Osteocyte (in vitro differentiated cells): Measurements from ENCODE around the gene TRIML2. TPM values are rescaled to one million over a fixed set of nuclear protein-coding genes. Genes with fewer than 3 reads are reported as not detected.

ENCODE experiments used
- DNase-seq: peaks from one replicate; pipeline ENCODE4 v3.0.0; 2021; ENCODE audit warnings: mixed read lengths; ENCODE audit not compliant: unreplicated experiment; ENCODE audit errors: extremely low spot score
- H3K27ac Mint-ChIP-seq: one replicate; pipeline ENCODE4 v1.8.0; 2021; ENCODE audit warnings: mild to moderate bottlenecking, mixed read lengths; ENCODE audit not compliant: unreplicated experiment
- H3K27me3 Mint-ChIP-seq: one replicate; pipeline ENCODE4 v1.8.0; 2021; ENCODE audit warnings: mixed read lengths; ENCODE audit not compliant: unreplicated experiment
- H3K36me3 Mint-ChIP-seq: one replicate; pipeline ENCODE4 v1.8.0; 2021; ENCODE audit warnings: mixed read lengths; ENCODE audit not compliant: unreplicated experiment
- H3K4me1 Mint-ChIP-seq: one replicate; pipeline ENCODE4 v1.8.0; 2021; ENCODE audit warnings: mixed read lengths; ENCODE audit not compliant: unreplicated experiment
- H3K4me3 Mint-ChIP-seq: one replicate; pipeline ENCODE4 v1.8.0; 2021; ENCODE audit warnings: mild to moderate bottlenecking, moderate library complexity, mixed read lengths; ENCODE audit not compliant: unreplicated experiment
- H3K9me3 Mint-ChIP-seq: one replicate; pipeline ENCODE4 v1.8.0; 2021; ENCODE audit warnings: mixed read lengths; ENCODE audit not compliant: unreplicated experiment
- CTCF ChIP-seq: fragments of 200-600 bp; sonication (generic); IDR thresholded peaks from 2 replicates; pipeline ENCODE4 v1.5.0; 2021; ENCODE audit warnings: antibody characterized with exemption, mild to moderate bottlenecking, moderate library complexity
- total RNA-seq: library from RNA; stranded (reverse); gene quantifications from 2 replicates; pipeline ENCODE4 v1.2.1, GENCODE V29; 2021

The TRIML2 gene
- total RNA-seq, 1 donor from 2014 or later: not detected

DNA sequence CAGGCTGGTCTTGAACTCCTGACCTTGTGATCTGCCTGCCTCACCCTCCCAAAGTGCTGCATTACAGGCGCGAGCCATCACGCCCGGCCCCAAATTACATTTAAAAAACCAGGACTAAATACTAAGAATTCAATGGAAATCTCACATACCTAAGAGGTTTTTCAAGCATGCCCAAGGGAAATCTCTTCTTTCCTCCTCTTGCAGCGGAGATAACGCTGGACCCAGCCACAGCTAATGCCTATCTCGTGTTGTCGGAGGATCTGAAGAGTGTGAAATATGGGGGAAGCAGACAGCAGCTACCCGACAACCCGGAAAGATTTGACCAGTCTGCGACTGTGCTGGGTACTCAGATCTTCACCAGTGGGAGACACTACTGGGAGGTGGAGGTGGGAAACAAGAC, 37.2 kb upstream of the TRIML2 start:
- Mint-ChIP-seq H3K4me1 (no peaks in the 10 kb centered on the region), H3K27me3 (no peaks in the 10 kb centered on the region), H3K4me3 (no peak overlapping the region), H3K36me3 (no peaks in the 10 kb centered on the region), H3K9me3 (no peaks in the 10 kb centered on the region), H3K27ac (no peak overlapping the region)
- TF ChIP-seq CTCF: no peak
- DNase-seq: no peak

DNA sequence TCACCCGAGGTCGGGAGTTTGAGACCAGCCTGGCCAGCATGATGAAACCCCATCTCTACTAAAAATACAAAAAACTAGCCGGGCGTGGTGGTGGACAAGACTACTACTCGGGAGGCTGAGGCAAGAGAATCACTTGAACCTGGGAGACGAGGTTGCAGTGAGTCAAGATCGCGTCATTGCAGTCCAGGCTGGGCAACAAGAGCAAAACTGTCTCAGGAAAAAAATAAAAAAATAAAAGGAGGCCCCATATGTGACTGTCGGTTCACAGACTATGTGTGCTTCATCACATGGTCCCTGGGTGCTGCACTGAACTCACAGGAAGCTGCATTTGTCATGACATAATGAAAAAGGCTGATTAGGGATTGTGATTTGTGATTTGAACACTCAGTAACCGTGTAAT, 36.2 kb upstream of the TRIML2 start:
- no peaks in the 10 kb centered on the region for H3K27me3 Mint-ChIP-seq
- no peak overlapping the region for H3K27ac Mint-ChIP-seq
- H3K9me3 Mint-ChIP-seq: no peaks in the 10 kb centered on the region
- H3K4me1 Mint-ChIP-seq: peaks cover 2% of the 10 kb centered on the region
- no peak for TF ChIP-seq CTCF
- DNase-seq: no peak
- H3K36me3 Mint-ChIP-seq: no peaks in the 10 kb centered on the region
- H3K4me3 Mint-ChIP-seq: no peak overlapping the region

DNA sequence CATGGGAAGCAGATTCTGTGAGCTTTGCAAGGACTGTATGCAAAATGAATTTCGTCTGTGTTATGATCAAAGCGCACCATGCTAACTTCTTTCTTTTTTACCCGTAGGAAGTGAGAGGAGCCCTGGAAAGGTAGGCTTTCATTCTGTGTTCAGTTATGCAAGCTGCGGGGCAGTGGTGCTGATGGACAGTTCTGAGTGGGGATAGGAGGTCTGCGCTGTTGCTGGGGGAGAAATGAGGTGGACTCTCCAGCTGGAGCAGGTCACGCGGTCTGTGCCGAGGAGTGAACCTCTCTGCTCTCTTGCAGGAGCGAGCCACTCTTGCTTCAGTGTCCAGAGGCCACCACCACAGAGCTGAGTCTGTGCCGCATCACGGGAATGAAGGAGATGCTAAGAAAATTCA, 34.3 kb upstream of the TRIML2 start:
- Mint-ChIP-seq H3K36me3 (no peaks in the 10 kb centered on the region), H3K27me3 (no peaks in the 10 kb centered on the region), H3K9me3 (no peaks in the 10 kb centered on the region), H3K27ac (no peak overlapping the region), H3K4me1 (peaks cover 4% of the 10 kb centered on the region), H3K4me3 (no peak overlapping the region)
- DNase-seq: no peak
- TF ChIP-seq CTCF: no peak

DNA sequence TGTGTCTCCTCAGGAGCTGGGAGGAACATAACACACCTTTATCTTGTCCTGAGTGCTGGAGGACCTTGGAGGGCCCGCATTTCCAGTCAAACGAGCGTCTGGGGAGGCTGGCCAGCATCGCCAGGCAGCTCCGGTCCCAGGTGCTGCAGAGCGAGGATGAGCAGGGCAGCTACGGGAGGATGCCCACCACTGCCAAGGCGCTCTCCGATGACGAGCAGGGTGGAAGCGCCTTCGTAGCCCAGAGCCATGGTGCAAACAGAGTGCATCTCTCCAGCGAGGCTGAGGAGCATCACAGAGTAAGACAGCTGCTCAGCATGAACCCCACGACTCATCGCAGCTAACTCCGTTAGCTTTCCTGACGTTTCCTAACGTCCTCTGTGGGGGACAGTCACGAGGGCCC, 30.3 kb upstream of the TRIML2 start:
- no peak overlapping the region for H3K4me3 Mint-ChIP-seq
- TF ChIP-seq CTCF: no peak
- H3K27me3 Mint-ChIP-seq: no peaks in the 10 kb centered on the region
- peaks cover 4% of the 10 kb centered on the region for H3K4me1 Mint-ChIP-seq
- no peaks in the 10 kb centered on the region for H3K9me3 Mint-ChIP-seq
- no peak for DNase-seq
- H3K36me3 Mint-ChIP-seq: no peaks in the 10 kb centered on the region
- no peak overlapping the region for H3K27ac Mint-ChIP-seq

DNA sequence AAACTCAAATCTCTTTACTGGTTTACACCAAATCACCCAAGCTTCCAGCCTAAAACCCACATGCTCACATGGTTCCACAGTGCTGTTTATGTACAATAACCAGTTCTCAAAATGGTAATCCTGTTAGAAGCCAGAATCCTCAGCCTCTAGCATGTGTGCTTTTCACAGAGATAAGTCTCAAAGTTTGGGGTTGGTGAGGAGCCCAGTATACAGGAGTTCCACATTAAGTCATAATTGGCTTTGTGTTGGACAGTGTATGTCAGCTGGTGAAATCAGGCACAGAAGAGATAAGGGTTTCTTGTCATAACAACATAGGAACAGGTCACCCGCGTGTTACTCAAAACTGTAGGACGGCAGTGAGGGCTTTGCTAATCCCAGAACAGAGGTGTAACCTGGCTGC, 29.7 kb upstream of the TRIML2 start, which contains the start of gene TRIML1:
TRIML1 (plus strand) TSS at position 301 of the 400 bp plus-strand sequence. CDS start 118 bp downstream, outside the sequence.
- H3K27me3 Mint-ChIP-seq: no peaks in the 10 kb centered on the region
- no peaks in the 10 kb centered on the region for H3K36me3 Mint-ChIP-seq
- no peak for DNase-seq
- no peak within 1 kb of the TSS for H3K27ac Mint-ChIP-seq
- peaks cover 4% of the 10 kb centered on the region for H3K4me1 Mint-ChIP-seq
- TF ChIP-seq CTCF: no peak
- H3K9me3 Mint-ChIP-seq: no peaks in the 10 kb centered on the region
- H3K4me3 Mint-ChIP-seq: no peak within 1 kb of the TSS
